Spleen (tissue), 7 donors: ENCODE measurements around the gene PBOV1.

Experiments used
- CTCF ChIP-seq, 11 experiments: fragments of 200-600 bp in 7 of 11; fragments of 450-650 bp in 4 of 11; sonication (generic) in 4 of 11; IDR thresholded peaks in 8 of 11; conservative IDR thresholded peaks in 3 of 11; 1 replicate in 7 of 11; 2 replicates in 4 of 11; pipeline versions ENCODE4 v1.4.0 to v1.8.0; 2016 to 2021; ENCODE audit warnings: antibody characterized with exemption in 11 of 11, inconsistent platforms in 4 of 11, mild to moderate bottlenecking in 1 of 11
- POLR2A ChIP-seq, 3 donors: fragments of 450-650 bp; IDR thresholded peaks; one replicate each; pipeline ENCODE4 v1.5.1; 2017; ENCODE audit warnings: antibody characterized with exemption in 3 of 3, mild to moderate bottlenecking in 1 of 3
- POLR2AphosphoS5 ChIP-seq, 3 donors: sonication (generic); formaldehyde crosslinking; IDR thresholded peaks; one replicate each; pipeline ENCODE4 v1.5.1; 2017; ENCODE audit warnings: antibody characterized with exemption in 3 of 3
- donor health status: DM: no; HTN: no; CAD: no; lungs with moderate emphysema.
- donor health status: DM: no; HTN: no; CAD: no.
- donor health status: DM: no; HTN: no; CAD: no.

DNA sequence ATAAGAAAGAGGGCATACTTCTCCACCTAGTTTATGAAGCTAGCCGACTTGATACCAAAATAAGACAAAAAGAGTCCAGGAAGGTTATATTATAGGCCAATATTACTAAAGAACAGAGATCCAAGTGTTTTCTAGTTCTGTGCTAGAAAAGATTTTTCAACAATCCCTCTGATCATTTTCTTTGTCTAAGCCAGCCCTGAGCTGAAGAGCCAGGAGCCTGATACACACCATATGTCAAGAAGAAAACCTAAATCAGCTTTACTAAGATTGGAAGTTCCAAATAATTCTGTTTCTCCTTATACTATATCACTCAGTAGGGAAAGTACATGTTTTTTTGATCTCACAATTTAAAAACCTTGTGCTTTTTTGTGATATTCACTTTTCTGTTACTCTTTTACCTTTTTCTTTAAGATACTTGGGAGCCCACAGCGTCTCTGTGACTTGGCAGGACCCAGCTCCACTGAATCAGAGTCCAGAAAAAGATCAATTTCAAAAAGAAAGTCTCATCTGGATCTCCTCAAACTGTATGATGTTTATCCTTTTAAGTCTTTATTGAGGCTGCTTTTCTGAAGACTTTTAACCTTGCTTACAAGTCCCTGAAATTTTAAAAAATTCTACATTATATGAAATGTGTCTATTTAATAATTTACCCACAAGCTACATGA, 43.0 kb upstream of the PBOV1 start:
- TF ChIP-seq CTCF (IDR thresholded peaks at IDR 0.05 in 8 of 11, conservative IDR thresholded peaks at IDR 0.05 in 3 of 11) (no peak), POLR2A (IDR thresholded peaks at IDR 0.05) (no peak), POLR2AphosphoS5 (IDR thresholded peaks at IDR 0.05) (no peak)
